K562 (cell line): ENCODE results near the gene LSM4. TPM values are rescaled to one million over a fixed set of nuclear protein-coding genes. Genes with fewer than 3 reads are reported as not detected.

ENCODE experiments used
- CREB1 ChIP-seq, 2 experiments: sonication (generic) in 1 of 2; formaldehyde crosslinking in 1 of 2; IDR thresholded peaks; 2 replicates each; pipeline versions ENCODE4 v1.6.1 to v1.8.0; 2012 to 2022; ENCODE audit warnings: inconsistent platforms in 1 of 2, mild to moderate bottlenecking in 1 of 2, missing genetic modification reagents in 1 of 2, moderate library complexity in 1 of 2
- FOXK2 ChIP-seq, 2 experiments: fragments of 450-650 bp; IDR thresholded peaks in 1 of 2; conservative IDR thresholded peaks in 1 of 2; 2 replicates each; pipeline ENCODE4 v1.6.1; 2016; ENCODE audit warnings: low read depth in 2 of 2, mild to moderate bottlenecking in 1 of 2
- GABPB2 ChIP-seq: fragments of 250-450 bp; sonication (Bioruptor Pico); conservative IDR thresholded peaks from 2 replicates; pipeline ENCODE4 v1.5.1; 2021; ENCODE audit warnings: mild to moderate bottlenecking
- ID3 ChIP-seq, 2 experiments: fragments of 250-450 bp in 1 of 2; fragments of 450-650 bp in 1 of 2; sonication (Bioruptor Pico) in 1 of 2; IDR thresholded peaks; 2 replicates each; pipeline versions ENCODE4 v1.6.1 to v1.8.0; 2016 to 2021; ENCODE audit warnings: mild to moderate bottlenecking in 2 of 2, moderate library complexity in 2 of 2, missing compliant biosample characterization in 1 of 2, missing genetic modification characterization in 1 of 2
- NBN ChIP-seq: fragments of 450-650 bp; IDR thresholded peaks from 2 replicates; pipeline ENCODE4 v1.6.1; 2016; ENCODE audit warnings: low read depth, mild to moderate bottlenecking
- NR2F6 ChIP-seq: fragments of 450-650 bp; formaldehyde crosslinking; IDR thresholded peaks from 2 replicates; pipeline ENCODE4 v1.4.0; 2020; ENCODE audit warnings: mild to moderate bottlenecking
- PHF21A ChIP-seq: fragments of 450-650 bp; IDR thresholded peaks from 2 replicates; pipeline ENCODE4 v1.6.1; 2017; ENCODE audit warnings: low read depth, borderline replicate concordance
- RBFOX2 ChIP-seq: fragments of 200-400 bp; formaldehyde crosslinking; IDR thresholded peaks from 2 replicates; pipeline ENCODE4 v1.6.1; 2017; ENCODE audit warnings: low read depth, mild to moderate bottlenecking, low read length, moderate library complexity
- RBM22 ChIP-seq: fragments of 200-400 bp; formaldehyde crosslinking; IDR thresholded peaks from 2 replicates; pipeline ENCODE4 v1.6.1; 2018; ENCODE audit warnings: low read length, low read depth; ENCODE audit not compliant: poor library complexity, severe bottlenecking
- ZBTB33 ChIP-seq: sonication (generic); formaldehyde crosslinking; IDR thresholded peaks from 2 replicates; pipeline ENCODE4 v1.8.1; 2023; ENCODE audit warnings: mild to moderate bottlenecking, missing genetic modification reagents
- ZNF174 ChIP-seq: fragments of 250-450 bp; sonication (Bioruptor Pico); IDR thresholded peaks from 2 replicates; pipeline ENCODE4 v1.4.0; 2020; ENCODE audit warnings: mild to moderate bottlenecking
- ZNF740 ChIP-seq, 3 experiments: fragments of 200-800 bp in 1 of 3; sonication (Bioruptor generic) in 1 of 3; sonication (generic) in 1 of 3; formaldehyde crosslinking in 1 of 3; IDR thresholded peaks; 2 replicates each; pipeline versions ENCODE4 v1.6.1 to v1.8.0; 2016 to 2022; ENCODE audit warnings: mild to moderate bottlenecking in 2 of 3, missing compliant biosample characterization in 2 of 3, missing genetic modification characterization in 2 of 3, missing genetic modification reagents in 1 of 3
- polyA plus RNA-seq, 8 experiments: library from polyadenylated mRNA; depleted of rRNA in 4 of 8; stranded (reverse) in 5 of 8; unstranded in 3 of 8; fragments of >200 nt; fragmentation: Nextera tagmentation in 2 of 8; fragmentation: Illumina TruSeq in 1 of 8; extraction: Ambion mirVana in 2 of 8; extraction: Trizol in 1 of 8; gene quantifications; 2 replicates each; pipeline versions ENCODE4 v1.2.1 to v1.2.3, GENCODE V29; 2011 to 2014; ENCODE audit warnings: inconsistent platforms in 1 of 8, missing spikeins in 1 of 8
- total RNA-seq, 7 experiments: library from RNA; depleted of rRNA in 6 of 7; stranded (reverse); fragments of >200 nt in 6 of 7; fragmentation: Illumina TruSeq in 2 of 7; extraction: Trizol in 2 of 7; gene quantifications; 2 replicates each; pipeline versions ENCODE4 v1.2.1 to v1.2.3, GENCODE V29; 2011 to 2021; ENCODE audit warnings: low replicate concordance in 1 of 7
- TF ChIP-seq, protein P1 (sequence below): fragments of 200-800 bp; sonication (Bioruptor generic); IDR thresholded peaks from 2 replicates; pipeline ENCODE4 v1.6.1; 2016; ENCODE audit warnings: missing genetic modification characterization, missing compliant biosample characterization

Gene LSM4
- total and polyA plus RNA-seq, 9 of the 15 experiments (the other 6 are each of a cell fraction or from before 2014, with no cell fraction given): 11.9 to 763 (median 202) TPM

- TF ChIP-seq ZNF740 (CRISPR knock-in tag; IDR thresholded peaks at IDR 0.05) (peak; percentile 61; the same call in 1 of the 2 replicates), ZNF740 (tag; IDR thresholded peaks at IDR 0.05) (no peak), NBN (peak; percentile 86; the same call in 1 of the 2 replicates), ZBTB33 (CRISPR knock-in tag) (peak; percentile 14; the same call in 1 of the 2 replicates), FOXK2 (conservative IDR thresholded peaks at IDR 0.05 in 1 of 2, IDR thresholded peaks at IDR 0.05 in 1 of 2; ENCODE audit: low read depth in 2 of 2) (0 out of 4 replicates have a peak, but pooled peaks of 1 of the 2 experiments have one; percentile 35), ZNF174 (CRISPR knock-in tag) (no peak), CREB1 (IDR thresholded peaks at IDR 0.05) (peak; percentile 77), CREB1 (CRISPR knock-in tag; IDR thresholded peaks at IDR 0.05) (peak; percentile 70; the same call in 1 of the 2 replicates), PHF21A (0 out of 2 replicates have a peak, but pooled peaks have one; percentile 60), ID3 (CRISPR knock-in tag; IDR thresholded peaks at IDR 0.05) (no peak), ID3 (tag; IDR thresholded peaks at IDR 0.05) (peak; percentile 89; the same call in 1 of the 2 replicates), GABPB2 (no peak), RBFOX2 (peak; percentile 82), RBM22 (no peak), NR2F6 (CRISPR knock-in tag) (no peak)
- TF ChIP-seq, protein P1, sequence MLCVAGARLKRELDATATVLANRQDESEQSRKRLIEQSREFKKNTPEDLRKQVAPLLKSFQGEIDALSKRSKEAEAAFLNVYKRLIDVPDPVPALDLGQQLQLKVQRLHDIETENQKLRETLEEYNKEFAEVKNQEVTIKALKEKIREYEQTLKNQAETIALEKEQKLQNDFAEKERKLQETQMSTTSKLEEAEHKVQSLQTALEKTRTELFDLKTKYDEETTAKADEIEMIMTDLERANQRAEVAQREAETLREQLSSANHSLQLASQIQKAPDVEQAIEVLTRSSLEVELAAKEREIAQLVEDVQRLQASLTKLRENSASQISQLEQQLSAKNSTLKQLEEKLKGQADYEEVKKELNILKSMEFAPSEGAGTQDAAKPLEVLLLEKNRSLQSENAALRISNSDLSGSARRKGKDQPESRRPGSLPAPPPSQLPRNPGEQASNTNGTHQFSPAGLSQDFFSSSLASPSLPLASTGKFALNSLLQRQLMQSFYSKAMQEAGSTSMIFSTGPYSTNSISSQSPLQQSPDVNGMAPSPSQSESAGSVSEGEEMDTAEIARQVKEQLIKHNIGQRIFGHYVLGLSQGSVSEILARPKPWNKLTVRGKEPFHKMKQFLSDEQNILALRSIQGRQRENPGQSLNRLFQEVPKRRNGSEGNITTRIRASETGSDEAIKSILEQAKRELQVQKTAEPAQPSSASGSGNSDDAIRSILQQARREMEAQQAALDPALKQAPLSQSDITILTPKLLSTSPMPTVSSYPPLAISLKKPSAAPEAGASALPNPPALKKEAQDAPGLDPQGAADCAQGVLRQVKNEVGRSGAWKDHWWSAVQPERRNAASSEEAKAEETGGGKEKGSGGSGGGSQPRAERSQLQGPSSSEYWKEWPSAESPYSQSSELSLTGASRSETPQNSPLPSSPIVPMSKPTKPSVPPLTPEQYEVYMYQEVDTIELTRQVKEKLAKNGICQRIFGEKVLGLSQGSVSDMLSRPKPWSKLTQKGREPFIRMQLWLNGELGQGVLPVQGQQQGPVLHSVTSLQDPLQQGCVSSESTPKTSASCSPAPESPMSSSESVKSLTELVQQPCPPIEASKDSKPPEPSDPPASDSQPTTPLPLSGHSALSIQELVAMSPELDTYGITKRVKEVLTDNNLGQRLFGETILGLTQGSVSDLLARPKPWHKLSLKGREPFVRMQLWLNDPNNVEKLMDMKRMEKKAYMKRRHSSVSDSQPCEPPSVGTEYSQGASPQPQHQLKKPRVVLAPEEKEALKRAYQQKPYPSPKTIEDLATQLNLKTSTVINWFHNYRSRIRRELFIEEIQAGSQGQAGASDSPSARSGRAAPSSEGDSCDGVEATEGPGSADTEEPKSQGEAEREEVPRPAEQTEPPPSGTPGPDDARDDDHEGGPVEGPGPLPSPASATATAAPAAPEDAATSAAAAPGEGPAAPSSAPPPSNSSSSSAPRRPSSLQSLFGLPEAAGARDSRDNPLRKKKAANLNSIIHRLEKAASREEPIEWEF (CRISPR knock-in tag): peak; percentile 75; the same call in 1 of the 2 replicates
Measured at GRCh38 chr19:18304458-18305310, 18.2 kb downstream of the LSM4 start (continued).
